Renal pelvis (tissue), 4 donors: Measurements from ENCODE around the gene CBX8. TPM values are rescaled to one million over a fixed set of nuclear protein-coding genes. Genes with fewer than 3 reads are reported as not detected.
"Not testable (repeated sequence)": the region's sequence is repeated elsewhere in the genome, so short reads cannot be mapped to it uniquely, and the experiment has no call there.

Experiments used
- DNase-seq: peaks from one replicate; pipeline ENCODE4 v3.0.0-alpha.2; 2013
- polyA plus RNA-seq, 3 donors: library from polyadenylated mRNA; unstranded; fragments of 120-200 nt; gene quantifications; one replicate each; pipeline ENCODE4 v1.2.1, GENCODE V29; 2013; ENCODE audit not compliant: insufficient read length in 3 of 3

CBX8 gene
- polyA plus RNA-seq, 3 donors, result 15.7 to 18.3 (median 15.7) TPM

GRCh38 chr17:79757140-79757745 lies 39.6 kb downstream of the CBX8 start:
- no peak for DNase-seq

- no peak for DNase-seq
These were observed 41.3 kb downstream of the CBX8 start for GRCh38 chr17:79755591-79755990.

- DNase-seq, result not testable (repeated sequence)
These were observed 42.0 kb downstream of the CBX8 start for GRCh38 chr17:79754903-79755302.

- DNase-seq, result no peak
These were observed 42.5 kb downstream of the CBX8 start for GRCh38 chr17:79754370-79754769.

GRCh38 chr17:79752175-79752574 lies 44.7 kb downstream of the CBX8 start:
- DNase-seq, result no peak

- no peak for DNase-seq
These were observed 46.0 kb downstream of the CBX8 start for GRCh38 chr17:79750650-79751545.

- DNase-seq, result no peak
These were observed 46.9 kb downstream of the CBX8 start for GRCh38 chr17:79749958-79750357.

GRCh38 chr17:79749156-79749815 lies 47.6 kb downstream of the CBX8 start:
- no peak for DNase-seq

GRCh38 chr17:79748295-79749099 lies 48.4 kb downstream of the CBX8 start:
- DNase-seq, result no peak

GRCh38 chr17:79747508-79748294 lies 49.2 kb downstream of the CBX8 start:
- DNase-seq, result no peak

GRCh38 chr17:79746889-79747507 lies 49.9 kb downstream of the CBX8 start:
- no peak for DNase-seq

GRCh38 chr17:79745641-79746105 lies 51.2 kb downstream of the CBX8 start:
- DNase-seq, result no peak

- DNase-seq, result no peak
These were observed 53.3 kb downstream of the CBX8 start for GRCh38 chr17:79743614-79744013.

- no peak for DNase-seq
These were observed 53.9 kb downstream of the CBX8 start for GRCh38 chr17:79742951-79743476.

- DNase-seq, result no peak
These were observed 54.3 kb downstream of the CBX8 start for GRCh38 chr17:79742589-79742918.

Other genes with a start within 250 kb of the CBX8 start
- gene RBFOX3, start 186.0 kb downstream of the CBX8 start, polyA plus RNA-seq, result 1 to 10 TPM; 1.5 to 2.0 (median 1.7) TPM
- 1 to 10 TPM; 4.3 to 6.1 (median 6.0) TPM for gene ENPP7, start 66.1 kb downstream of the CBX8 start, polyA plus RNA-seq
- gene CBX2, start 18.9 kb downstream of the CBX8 start, polyA plus RNA-seq, result 10 to 100 TPM; 24.3 to 37.7 (median 30.7) TPM
- gene CBX4, start 42.4 kb upstream of the CBX8 start, polyA plus RNA-seq, result 10 to 100 TPM; 12.3 to 16.8 (median 13.2) TPM
- gene TBC1D16, start 238.8 kb upstream of the CBX8 start, polyA plus RNA-seq, result 10 to 100 TPM; 32.7 to 44.9 (median 36.6) TPM
- 10 to 100 TPM; 10.9 to 22.2 (median 18.2) TPM for gene CCDC40, start 239.6 kb upstream of the CBX8 start, polyA plus RNA-seq